GM21529 (cell line): Measurements from ENCODE around the gene MSH4.
"Not testable (repeated sequence)": the region's sequence is repeated elsewhere in the genome, so short reads cannot be mapped to it uniquely, and the experiment has no call there.

ENCODE experiments used
- ATAC-seq: cut with Tn5 transposase; IDR thresholded peaks from one replicate; pipeline ENCODE4 v1.9.1; 2021; ENCODE audit not compliant: unreplicated experiment

Gene MSH4

DNA sequence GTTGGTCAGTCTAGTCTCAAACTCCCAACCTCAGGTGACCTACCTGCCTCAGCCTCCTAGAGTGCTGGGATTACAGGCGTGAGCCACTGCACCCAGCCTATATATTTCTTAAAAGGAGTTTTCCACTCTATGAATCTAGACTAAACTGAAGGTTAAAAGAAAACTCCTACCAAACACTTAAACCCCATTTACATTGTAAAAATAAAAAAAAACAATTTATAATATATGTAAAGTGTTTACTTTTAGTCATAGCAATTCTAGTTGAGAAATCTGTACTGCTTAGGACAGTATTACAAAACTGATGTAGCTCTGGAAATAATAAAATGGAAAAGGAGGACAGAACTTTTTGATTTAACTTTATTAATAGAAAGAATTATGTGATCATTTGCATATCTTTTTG is 126.0 kb downstream of the MSH4 start:
- ATAC-seq: no peak

DNA sequence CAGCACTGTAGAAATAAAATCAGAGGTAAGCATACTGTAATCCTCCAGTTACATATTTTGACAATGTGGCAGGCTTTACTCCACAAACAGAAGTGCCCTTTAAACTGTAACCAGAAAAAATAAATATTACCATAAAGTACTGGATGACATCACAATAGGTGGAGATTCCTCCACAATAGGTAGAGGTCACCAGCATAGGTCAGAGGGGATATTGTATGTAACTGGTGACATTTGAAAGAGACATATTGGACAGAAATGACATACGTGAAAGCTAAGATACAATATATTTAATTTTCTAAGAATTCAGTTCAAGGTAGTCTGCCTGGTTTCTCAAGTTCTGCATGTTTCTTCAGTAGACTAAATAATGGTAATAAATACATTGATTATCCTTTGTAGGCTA is 135.6 kb downstream of the MSH4 start, which contains the start of gene ASB17:
Gene ASB17 (minus strand): TSS at position 101 of the 400 bp plus-strand sequence. CDS start 113 bp downstream, outside the sequence.
- ATAC-seq: no peak

DNA sequence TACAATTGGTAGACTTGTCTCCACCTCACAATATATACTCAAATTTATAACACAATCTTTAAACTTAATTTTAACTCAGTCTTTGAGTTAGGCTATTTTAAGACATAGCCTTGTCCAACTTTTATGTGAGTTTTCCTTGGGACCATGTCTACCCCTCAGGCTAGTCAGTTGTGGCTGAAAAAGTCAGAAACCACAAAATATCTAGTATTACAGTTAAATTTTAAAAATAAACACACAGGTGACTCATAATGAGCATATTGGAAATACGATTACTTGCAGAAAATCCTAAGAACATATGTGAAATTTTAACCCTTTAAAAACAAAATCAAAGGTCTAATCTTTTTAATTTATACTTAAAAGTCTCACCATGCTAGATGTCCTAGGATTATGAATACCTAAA is 140.4 kb downstream of the MSH4 start:
- ATAC-seq: peak; percentile 58

DNA sequence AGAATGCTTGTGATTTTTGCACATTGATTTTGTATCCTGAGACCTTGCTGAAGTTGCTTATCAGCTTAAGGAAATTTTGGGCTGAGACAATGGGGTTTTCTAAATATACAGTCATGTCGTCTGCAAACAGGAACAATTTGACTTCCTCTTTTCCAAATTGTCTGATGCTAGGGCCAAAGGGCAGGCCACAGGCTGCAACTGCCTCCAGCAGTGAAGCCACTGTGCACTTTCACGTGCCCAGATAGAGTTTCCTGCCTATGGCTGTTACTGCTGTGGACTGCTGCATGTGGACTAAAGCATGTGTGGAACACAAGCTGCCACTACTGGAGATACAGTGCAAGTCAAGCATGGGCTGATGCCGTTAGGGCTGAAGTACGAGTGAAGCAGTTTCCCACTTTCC is 146.4 kb downstream of the MSH4 start:
- ATAC-seq: not testable (repeated sequence)

DNA sequence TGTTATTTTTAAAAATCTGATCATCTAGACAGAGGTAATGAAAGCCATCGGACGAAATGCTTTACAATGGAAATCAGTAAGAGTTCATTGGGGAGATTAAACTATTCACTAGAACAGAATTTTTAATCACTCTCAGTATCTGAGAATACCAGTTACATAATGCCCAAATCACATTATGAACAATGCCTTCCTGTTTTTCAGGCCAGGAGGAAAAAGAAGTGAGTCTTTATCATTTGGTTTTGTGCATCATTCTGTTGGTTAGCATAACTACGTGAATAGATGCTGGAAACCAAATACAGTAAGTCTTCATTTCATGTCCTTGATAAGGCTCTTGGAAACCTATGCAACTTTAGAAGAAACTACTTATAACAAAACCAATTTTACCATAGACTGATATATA is 153.5 kb downstream of the MSH4 start:
- ATAC-seq: no peak

DNA sequence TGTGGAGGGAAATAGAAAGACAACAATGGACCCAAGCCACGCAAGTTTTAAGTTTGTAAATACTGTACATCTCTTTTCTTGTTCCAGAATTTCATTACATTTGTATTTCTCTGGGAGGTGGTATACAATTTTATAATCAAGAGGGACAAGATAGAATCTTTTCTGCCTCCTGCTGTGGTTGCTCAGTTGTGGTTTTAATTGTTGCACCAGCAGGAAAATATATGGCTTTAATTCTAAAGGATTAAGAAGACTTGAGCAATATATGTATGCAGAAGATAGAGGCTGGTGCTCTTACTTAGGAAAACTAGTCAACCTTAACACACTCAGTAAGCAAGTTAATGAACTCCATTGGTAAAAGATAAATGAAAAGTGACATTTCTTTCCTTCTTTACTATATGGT is 155.3 kb downstream of the MSH4 start:
- ATAC-seq: no peak

DNA sequence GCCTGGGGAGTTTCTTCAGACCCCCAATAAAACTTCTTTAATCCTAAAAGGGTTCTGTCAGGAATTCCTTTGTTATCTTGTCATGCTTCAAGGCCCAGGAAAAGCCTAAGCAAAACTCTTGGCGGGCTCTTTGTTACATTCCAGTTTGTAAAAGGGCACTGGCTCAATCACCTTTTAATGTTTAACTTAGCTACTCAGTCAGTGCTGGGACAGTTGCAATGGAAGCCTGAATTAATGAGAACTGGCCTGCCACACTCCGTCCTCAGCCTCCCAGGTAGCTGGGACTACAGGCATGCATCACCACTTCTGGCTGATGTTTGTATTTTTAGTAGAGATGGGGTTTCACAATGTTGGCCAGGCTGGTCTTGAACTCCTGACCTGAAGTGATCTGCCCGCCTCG is 156.8 kb downstream of the MSH4 start:
- ATAC-seq: no peak

DNA sequence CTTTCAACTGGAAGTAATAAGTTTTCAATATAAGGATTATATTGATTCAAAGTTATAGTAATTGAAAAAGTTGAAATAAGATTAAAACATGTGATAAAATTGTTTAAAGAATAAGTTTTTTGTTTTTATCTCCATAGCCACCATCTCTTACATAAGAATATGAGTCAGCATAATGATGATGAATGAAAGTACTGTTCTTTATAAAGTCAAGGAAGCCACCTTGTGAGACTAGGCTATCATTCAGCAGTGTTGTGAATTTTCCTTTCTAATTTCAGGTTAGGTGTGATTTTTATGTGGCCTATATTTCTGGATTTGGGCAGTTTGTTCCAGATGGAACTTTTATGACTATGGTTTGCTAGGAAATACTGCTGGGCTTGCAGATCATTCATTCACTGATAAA is 157.9 kb downstream of the MSH4 start:
- ATAC-seq: no peak
